ENCODE measurements around the gene ME2.

DNA sequence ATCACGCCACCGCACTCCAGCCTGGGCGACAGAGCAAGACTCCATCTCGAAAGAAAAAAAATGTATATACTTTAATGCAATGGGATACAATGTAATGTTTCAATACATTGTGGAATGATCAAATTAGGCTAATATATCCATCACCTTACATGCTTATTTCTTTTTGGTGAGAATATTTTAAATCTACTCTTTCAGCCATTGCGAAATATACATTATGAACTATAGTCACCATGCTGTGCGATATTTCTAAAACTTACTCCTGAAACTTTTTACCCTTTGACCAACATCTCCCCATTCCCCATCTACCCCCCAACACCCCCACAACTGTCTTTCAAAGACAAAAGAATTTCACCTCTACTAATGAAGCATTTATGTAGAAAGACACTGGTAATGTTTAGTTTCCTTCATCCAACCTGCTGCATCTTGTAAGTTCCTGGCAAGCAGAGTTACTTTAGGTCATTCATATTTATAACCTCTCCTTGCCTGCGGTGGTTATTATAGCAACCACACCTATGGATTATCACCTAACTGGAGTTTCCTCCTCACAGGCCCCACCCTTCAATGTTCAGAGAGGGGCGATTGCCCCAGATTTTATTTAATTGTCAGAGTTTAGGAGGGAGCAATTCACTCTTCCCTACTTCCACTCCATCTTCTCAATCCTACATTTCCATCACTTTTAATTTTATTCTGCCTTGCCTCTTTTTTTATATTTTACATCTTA lies 1.2 kb upstream of the ME2 start:
- TF ChIP-seq RAD21 (IDR thresholded peaks at IDR 0.05; ENCODE audit: low read depth) = no peak
- TF ChIP-seq, protein P1, sequence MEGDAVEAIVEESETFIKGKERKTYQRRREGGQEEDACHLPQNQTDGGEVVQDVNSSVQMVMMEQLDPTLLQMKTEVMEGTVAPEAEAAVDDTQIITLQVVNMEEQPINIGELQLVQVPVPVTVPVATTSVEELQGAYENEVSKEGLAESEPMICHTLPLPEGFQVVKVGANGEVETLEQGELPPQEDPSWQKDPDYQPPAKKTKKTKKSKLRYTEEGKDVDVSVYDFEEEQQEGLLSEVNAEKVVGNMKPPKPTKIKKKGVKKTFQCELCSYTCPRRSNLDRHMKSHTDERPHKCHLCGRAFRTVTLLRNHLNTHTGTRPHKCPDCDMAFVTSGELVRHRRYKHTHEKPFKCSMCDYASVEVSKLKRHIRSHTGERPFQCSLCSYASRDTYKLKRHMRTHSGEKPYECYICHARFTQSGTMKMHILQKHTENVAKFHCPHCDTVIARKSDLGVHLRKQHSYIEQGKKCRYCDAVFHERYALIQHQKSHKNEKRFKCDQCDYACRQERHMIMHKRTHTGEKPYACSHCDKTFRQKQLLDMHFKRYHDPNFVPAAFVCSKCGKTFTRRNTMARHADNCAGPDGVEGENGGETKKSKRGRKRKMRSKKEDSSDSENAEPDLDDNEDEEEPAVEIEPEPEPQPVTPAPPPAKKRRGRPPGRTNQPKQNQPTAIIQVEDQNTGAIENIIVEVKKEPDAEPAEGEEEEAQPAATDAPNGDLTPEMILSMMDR (IDR thresholded peaks at IDR 0.05 in 2 of 3, conservative IDR thresholded peaks at IDR 0.05 in 1 of 3; ENCODE audit: borderline replicate concordance in 1 of 3, insufficient read depth in 1 of 3, low read depth in 2 of 3, low read length in 2 of 3) = no peak

Measured in HCT116 (cell line).